ENCODE measurements around the gene GPER1. TPM values are rescaled to one million over a fixed set of nuclear protein-coding genes. Genes with fewer than 3 reads are reported as not detected.

Gene GPER1
- total RNA-seq, 1 donor from 2014 or later = 1.2 TPM

DNA sequence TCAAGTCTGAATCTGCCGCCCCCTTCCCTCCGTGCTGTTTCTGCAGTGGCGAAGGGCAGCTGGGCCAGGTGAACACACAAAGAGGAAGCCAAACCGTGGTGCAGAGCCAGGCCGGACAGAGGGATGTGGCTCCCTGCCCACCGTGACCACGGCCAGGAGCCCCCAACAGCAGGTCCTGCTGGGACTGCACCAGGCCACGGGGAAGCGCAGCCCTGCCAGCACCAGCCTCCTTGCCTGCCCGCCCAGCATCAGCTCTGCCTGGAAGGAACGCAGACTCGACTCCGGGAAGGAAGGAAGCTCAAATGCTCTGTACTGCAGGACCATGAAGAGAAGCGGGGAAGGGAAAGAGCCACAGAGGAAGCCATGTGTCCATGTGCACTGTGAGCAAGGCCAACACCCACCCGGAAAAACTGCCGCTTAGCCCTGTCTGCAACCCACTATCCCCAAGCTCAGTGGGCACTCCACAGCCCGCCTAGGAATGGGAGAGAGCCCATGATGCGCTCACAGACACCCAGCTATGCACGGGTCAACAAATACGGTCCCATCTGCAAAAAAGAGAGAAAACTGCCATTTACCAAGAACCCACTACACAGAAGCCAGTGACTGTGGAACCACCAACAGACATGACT, 19.0 kb downstream of the GPER1 start:
- peak overlapping the region; percentile 13 for H3K9ac ChIP-seq
- H3K4me3 ChIP-seq = no peak overlapping the region
- H4K20me1 ChIP-seq (ENCODE audit: low read depth) = peaks cover 34% of the 10 kb centered on the region
- Mint-ChIP-seq H3K4me1 (peaks cover 39% of the 10 kb centered on the region), H3K36me3 (peaks cover 1% of the 10 kb centered on the region), H3K27ac (no peak overlapping the region), H3K9me3 (no peaks in the 10 kb centered on the region), H3K27me3 (ENCODE audit: insufficient read depth, low read depth) (peaks cover 6% of the 10 kb centered on the region), H3K4me3 (no peak overlapping the region)
- H2AFZ ChIP-seq (replicated peaks) = no peak overlapping the region
- no peaks in the 10 kb centered on the region for H3F3A ChIP-seq (ENCODE audit: low read depth)
- H3K27me3 ChIP-seq = no peaks in the 10 kb centered on the region
- H3K4me1 ChIP-seq = peaks cover 4% of the 10 kb centered on the region
- no peaks in the 10 kb centered on the region for H3K36me3 ChIP-seq
- DNase-seq (ENCODE audit: low spot score) = no peak
- no peak overlapping the region for H3K27ac ChIP-seq
- TF ChIP-seq CTCF (IDR thresholded peaks at IDR 0.05) = no peak
- TF ChIP-seq EZH2 (IDR thresholded peaks at IDR 0.05) = no peak
- no peak for TF ChIP-seq EZH2phosphoT487 (IDR thresholded peaks at IDR 0.05)
- H3K79me2 ChIP-seq (ENCODE audit: low read depth) = peaks cover 58% of the 10 kb centered on the region
- H3K4me2 ChIP-seq = no peak overlapping the region
- no peaks in the 10 kb centered on the region for H3K9me3 ChIP-seq (ENCODE audit: low read depth)

DNA sequence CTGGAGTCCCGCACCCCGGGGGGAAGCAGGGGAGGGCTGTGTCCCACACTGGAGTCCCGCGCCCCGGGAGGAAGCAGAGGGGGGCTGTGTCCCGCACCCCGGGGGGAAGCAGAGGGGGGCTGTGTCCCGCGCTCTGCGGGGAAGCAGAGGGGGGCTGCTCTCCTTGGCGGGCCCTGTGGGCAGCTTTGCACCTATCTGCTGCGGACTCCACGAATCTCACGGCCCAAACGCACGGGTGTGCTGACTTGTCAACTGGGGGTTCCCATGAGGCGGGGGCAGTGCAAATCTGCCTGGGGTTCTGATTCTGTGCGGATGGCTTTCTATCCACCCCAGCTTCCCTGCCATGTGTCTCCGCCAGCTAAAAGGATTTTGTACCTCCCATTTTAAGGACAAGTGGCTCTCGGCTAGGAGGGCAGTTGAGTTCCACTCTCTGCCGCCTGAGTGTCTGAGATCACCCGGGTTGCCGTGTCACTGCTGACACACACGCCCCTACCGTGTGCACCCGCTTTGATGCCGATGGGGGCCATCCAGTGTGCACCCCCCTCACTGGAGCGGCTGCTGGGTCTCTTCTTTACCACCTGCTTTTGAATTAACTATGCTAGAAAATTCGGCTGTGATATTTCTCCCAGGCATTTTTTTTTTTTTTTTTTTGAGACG, 20.5 kb downstream of the GPER1 start:
- Mint-ChIP-seq H3K36me3 (no peaks in the 10 kb centered on the region), H3K27ac (no peak overlapping the region), H3K4me3 (no peak overlapping the region), H3K4me1 (peaks cover 31% of the 10 kb centered on the region), H3K27me3 (ENCODE audit: insufficient read depth, low read depth) (peaks cover 5% of the 10 kb centered on the region), H3K9me3 (no peaks in the 10 kb centered on the region)
- Histone ChIP-seq H4K20me1 (ENCODE audit: low read depth) (peaks cover 30% of the 10 kb centered on the region), H3K79me2 (ENCODE audit: low read depth) (peaks cover 47% of the 10 kb centered on the region), H3K4me1 (peaks cover 4% of the 10 kb centered on the region), H3K27me3 (no peaks in the 10 kb centered on the region), H3K9ac (no peak overlapping the region), H2AFZ (replicated peaks) (no peak overlapping the region), H3K4me2 (no peak overlapping the region), H3F3A (ENCODE audit: low read depth) (no peaks in the 10 kb centered on the region), H3K4me3 (no peak overlapping the region), H3K36me3 (no peaks in the 10 kb centered on the region), H3K27ac (no peak overlapping the region), H3K9me3 (ENCODE audit: low read depth) (no peaks in the 10 kb centered on the region)
- no peak for DNase-seq (ENCODE audit: low spot score)
- TF ChIP-seq EZH2phosphoT487 (IDR thresholded peaks at IDR 0.05) (no peak), EZH2 (IDR thresholded peaks at IDR 0.05) (no peak), CTCF (IDR thresholded peaks at IDR 0.05) (no peak)

- Histone ChIP-seq H3F3A (ENCODE audit: low read depth) (no peaks in the 10 kb centered on the region), H3K4me1 (peaks cover 4% of the 10 kb centered on the region), H3K9ac (no peak overlapping the region), H3K79me2 (ENCODE audit: low read depth) (peaks cover 35% of the 10 kb centered on the region), H3K27me3 (no peaks in the 10 kb centered on the region), H2AFZ (replicated peaks) (no peak overlapping the region), H3K36me3 (no peaks in the 10 kb centered on the region), H3K4me2 (no peak overlapping the region), H3K27ac (no peak overlapping the region), H3K4me3 (no peak overlapping the region), H4K20me1 (ENCODE audit: low read depth) (peaks cover 27% of the 10 kb centered on the region), H3K9me3 (ENCODE audit: low read depth) (no peaks in the 10 kb centered on the region)
- TF ChIP-seq EZH2phosphoT487 (IDR thresholded peaks at IDR 0.05) = no peak
- H3K27me3 Mint-ChIP-seq (ENCODE audit: insufficient read depth, low read depth) = peaks cover 5% of the 10 kb centered on the region
- DNase-seq (ENCODE audit: low spot score) = no peak
- H3K4me1 Mint-ChIP-seq = peaks cover 25% of the 10 kb centered on the region
- H3K4me3 Mint-ChIP-seq = no peak overlapping the region
- H3K36me3 Mint-ChIP-seq = no peaks in the 10 kb centered on the region
- H3K27ac Mint-ChIP-seq = peak overlapping the region; percentile 69
- no peaks in the 10 kb centered on the region for H3K9me3 Mint-ChIP-seq
Observed at GRCh38 chr7:1109581-1110310, 21.8 kb downstream of the GPER1 start.
